K562 (cell line): ENCODE results near the gene LRP1B.

Experiments used
- ATF7 ChIP-seq: fragments of 450-650 bp; IDR thresholded peaks from 2 replicates; pipeline ENCODE4 v1.7.1; 2014; ENCODE audit warnings: mild to moderate bottlenecking, moderate library complexity
- CEBPB ChIP-seq: fragments of 450-650 bp; IDR thresholded peaks from 2 replicates; pipeline ENCODE4 v1.6.1; 2016; ENCODE audit warnings: missing genetic modification characterization, missing compliant biosample characterization
- CTCF ChIP-seq, 3 experiments: IDR thresholded peaks in 2 of 3; conservative IDR thresholded peaks in 1 of 3; 2 replicates each; pipeline ENCODE4 v1.5.1; 2011 to 2012; ENCODE audit warnings: low read length in 3 of 3, mild to moderate bottlenecking in 3 of 3, control low read depth in 2 of 3, improper control_type of control experiment in 1 of 3, inconsistent platforms in 1 of 3, low read depth in 1 of 3, mixed read lengths in 1 of 3, moderate library complexity in 1 of 3; ENCODE audit not compliant: insufficient read depth in 2 of 3
- EP300 ChIP-seq: IDR thresholded peaks from 2 replicates; pipeline ENCODE4 v1.6.1; 2012; ENCODE audit warnings: low read length, improper control_type of control experiment
- FOXJ2 ChIP-seq: fragments of 200-800 bp; sonication (Bioruptor generic); IDR thresholded peaks from 2 replicates; pipeline ENCODE4 v1.6.1; 2016; ENCODE audit warnings: missing genetic modification characterization, missing compliant biosample characterization
- GABPA ChIP-seq: fragments of 200-800 bp; sonication (Bioruptor generic); conservative IDR thresholded peaks from 2 replicates; pipeline ENCODE4 v1.6.1; 2016; ENCODE audit warnings: low read depth, missing genetic modification characterization, missing compliant biosample characterization
- IRF2 ChIP-seq: sonication (generic); formaldehyde crosslinking; IDR thresholded peaks from 2 replicates; pipeline ENCODE4 v1.8.1; 2022; ENCODE audit warnings: mild to moderate bottlenecking, missing genetic modification reagents
- NFIC ChIP-seq: fragments of 450-650 bp; IDR thresholded peaks from 2 replicates; pipeline ENCODE4 v1.6.1; 2017; ENCODE audit warnings: mild to moderate bottlenecking, inconsistent platforms
- POLR2AphosphoS5 ChIP-seq: IDR thresholded peaks from 2 replicates; pipeline ENCODE4 v1.6.1; 2011; ENCODE audit warnings: mild to moderate bottlenecking, low read depth, low read length, moderate library complexity; ENCODE audit not compliant: control insufficient read depth, insufficient read depth
- ZNF253 ChIP-seq: fragments of 250-450 bp; sonication (Bioruptor Pico); conservative IDR thresholded peaks from 2 replicates; pipeline ENCODE4 v1.6.1; 2021; ENCODE audit warnings: mild to moderate bottlenecking

GRCh38 chr2:140526575-140526974 is 1604.2 kb downstream of the LRP1B start:
- TF ChIP-seq GABPA (tag) (no peak), EP300 (no peak), FOXJ2 (tag) (no peak), CTCF (IDR thresholded peaks at IDR 0.05 in 2 of 3, conservative IDR thresholded peaks at IDR 0.05 in 1 of 3; ENCODE audit: insufficient read depth in 2 of 3, low read depth in 1 of 3, low read length in 3 of 3) (no peak), POLR2AphosphoS5 (no peak), NFIC (no peak), ZNF253 (CRISPR knock-in tag) (no peak), CEBPB (tag) (no peak), IRF2 (no peak), ATF7 (no peak)
